Panc1 (cell line): Measurements from ENCODE around the gene COL23A1. TPM values are rescaled to one million over a fixed set of nuclear protein-coding genes. Genes with fewer than 3 reads are reported as not detected.

ENCODE experiments used
- ATAC-seq: fragments of 200-7000 bp; cut with Tn5 transposase; 2 replicates; pipeline ENCODE4 v1.9.1; 2020; ENCODE audit warnings: mild to moderate bottlenecking, moderate library complexity
- BruUV-seq: library from RNA; stranded (reverse); fragments of 400-500 nt; replicated peaks from 2 replicates; lab custom pipeline; 2021; lab: Mats Ljungman, UMichigan
- CTCF ChIA-PET: fragments of 300-600 bp; sonication (Branson Sonifier 250); formaldehyde crosslinking; loops from one replicate; lab custom pipeline; 2022; ENCODE audit warnings: antibody characterized with exemption; lab: Charles Lee
- POLR2A ChIA-PET: fragments of 300-600 bp; sonication (Branson Sonifier 250); formaldehyde crosslinking; loops from one replicate; lab custom pipeline; 2022; ENCODE audit warnings: antibody characterized with exemption; lab: Charles Lee
- DNase-seq: peaks from one replicate; pipeline ENCODE4 v3.0.0-alpha.2; 2010; ENCODE audit warnings: low read depth, low spot score
- H3K27ac ChIP-seq: 2 replicates; pipeline ENCODE4 v1.5.1; 2011; ENCODE audit warnings: mild to moderate bottlenecking, low read length, inconsistent platforms
- H3K27me3 ChIP-seq: fragments of 200-500 bp; sonication (Bioruptor generic); 2 replicates; pipeline ENCODE4 v1.6.0; 2014; ENCODE audit warnings: low read length, inconsistent platforms; ENCODE audit not compliant: control insufficient read depth, insufficient read depth
- H3K36me3 ChIP-seq: fragments of 200-500 bp; sonication (Bioruptor generic); 2 replicates; pipeline ENCODE4 v1.5.1; 2014; ENCODE audit warnings: inconsistent platforms, mild to moderate bottlenecking, low read length, moderate library complexity; ENCODE audit not compliant: control insufficient read depth, insufficient read depth
- H3K4me1 ChIP-seq: 2 replicates; pipeline ENCODE4 v1.5.1; 2011; ENCODE audit warnings: inconsistent platforms, mild to moderate bottlenecking, low read length, moderate library complexity; ENCODE audit not compliant: control insufficient read depth, insufficient read depth
- H3K4me3 ChIP-seq, 2 experiments: 2 replicates each; pipeline ENCODE4 v1.5.1; 2011 to 2012; ENCODE audit warnings: low read depth in 2 of 2, low read length in 2 of 2, mild to moderate bottlenecking in 2 of 2, inconsistent platforms in 1 of 2, moderate library complexity in 1 of 2
- H3K9me3 ChIP-seq: fragments of 200-500 bp; sonication (Bioruptor generic); 2 replicates; pipeline ENCODE4 v1.5.1; 2014; ENCODE audit warnings: low read depth, mild to moderate bottlenecking, inconsistent platforms, low read length, moderate library complexity; ENCODE audit not compliant: control insufficient read depth, insufficient read depth
- CTCF ChIP-seq: fragments of 450-650 bp; IDR thresholded peaks from 2 replicates; pipeline ENCODE4 v1.5.1; 2017; ENCODE audit warnings: mild to moderate bottlenecking
- POLR2AphosphoS5 ChIP-seq: IDR thresholded peaks from 2 replicates; pipeline ENCODE4 v1.6.1; 2012; ENCODE audit warnings: mild to moderate bottlenecking, low read depth, low read length, moderate library complexity
- SIN3A ChIP-seq: IDR thresholded peaks from 2 replicates; pipeline ENCODE4 v1.6.1; 2012; ENCODE audit warnings: low read depth, mild to moderate bottlenecking, low read length, moderate library complexity, borderline replicate concordance; ENCODE audit not compliant: insufficient read depth
- TCF7L2 ChIP-seq: IDR thresholded peaks from 2 replicates; pipeline ENCODE4 v1.6.1; 2011; ENCODE audit warnings: mild to moderate bottlenecking, low read depth, low read length, inconsistent platforms
- in situ Hi-C: cut with HindIII; loops from 2 replicates; pipeline ENCODE4 v1.10.0; 2016; ENCODE audit warnings: low sequenced_read_pairs, low pct_unique_long_range_greater_than_20kb
- intact Hi-C: fragments of 100-400 bp; cut with micrococcal nuclease; formaldehyde crosslinking; loops from one replicate; pipeline ENCODE4 v1.10.0; 2022; ENCODE audit not compliant: unreplicated experiment
- total RNA-seq: library from RNA; stranded (reverse); gene quantifications from one replicate; pipeline ENCODE4 v1.2.1, GENCODE V29; 2021; ENCODE audit not compliant: unreplicated experiment
- TF ChIP-seq, protein P1 (sequence below), 2 experiments: IDR thresholded peaks; 2 replicates each; pipeline ENCODE4 v1.6.1; 2011 to 2012; ENCODE audit warnings: low read depth in 2 of 2, control low read depth in 1 of 2, low read length in 1 of 2, mild to moderate bottlenecking in 1 of 2, moderate library complexity in 1 of 2; ENCODE audit not compliant: insufficient read depth in 1 of 2

COL23A1 gene
- total RNA-seq, 1 experiment from 2014 or later: 0.05 TPM

GRCh38 chr5:178502401-178503100, 87.6 kb downstream of the COL23A1 start:
- in situ Hi-C loops (no loop called here), intact Hi-C loops (no loop called here)
- Histone ChIP-seq H3K4me1 (no peaks in the 10 kb centered on the region), H3K36me3 (no peaks in the 10 kb centered on the region), H3K9me3 (no peaks in the 10 kb centered on the region; the same call in 1 of the 2 replicates), H3K4me3 (no peak overlapping the region), H3K27me3 (no peaks in the 10 kb centered on the region), H3K27ac (no peak overlapping the region)
- TF ChIP-seq POLR2AphosphoS5 (no peak), CTCF (no peak), SIN3A (no peak), TCF7L2 (no peak)
- TF ChIP-seq, protein P1, sequence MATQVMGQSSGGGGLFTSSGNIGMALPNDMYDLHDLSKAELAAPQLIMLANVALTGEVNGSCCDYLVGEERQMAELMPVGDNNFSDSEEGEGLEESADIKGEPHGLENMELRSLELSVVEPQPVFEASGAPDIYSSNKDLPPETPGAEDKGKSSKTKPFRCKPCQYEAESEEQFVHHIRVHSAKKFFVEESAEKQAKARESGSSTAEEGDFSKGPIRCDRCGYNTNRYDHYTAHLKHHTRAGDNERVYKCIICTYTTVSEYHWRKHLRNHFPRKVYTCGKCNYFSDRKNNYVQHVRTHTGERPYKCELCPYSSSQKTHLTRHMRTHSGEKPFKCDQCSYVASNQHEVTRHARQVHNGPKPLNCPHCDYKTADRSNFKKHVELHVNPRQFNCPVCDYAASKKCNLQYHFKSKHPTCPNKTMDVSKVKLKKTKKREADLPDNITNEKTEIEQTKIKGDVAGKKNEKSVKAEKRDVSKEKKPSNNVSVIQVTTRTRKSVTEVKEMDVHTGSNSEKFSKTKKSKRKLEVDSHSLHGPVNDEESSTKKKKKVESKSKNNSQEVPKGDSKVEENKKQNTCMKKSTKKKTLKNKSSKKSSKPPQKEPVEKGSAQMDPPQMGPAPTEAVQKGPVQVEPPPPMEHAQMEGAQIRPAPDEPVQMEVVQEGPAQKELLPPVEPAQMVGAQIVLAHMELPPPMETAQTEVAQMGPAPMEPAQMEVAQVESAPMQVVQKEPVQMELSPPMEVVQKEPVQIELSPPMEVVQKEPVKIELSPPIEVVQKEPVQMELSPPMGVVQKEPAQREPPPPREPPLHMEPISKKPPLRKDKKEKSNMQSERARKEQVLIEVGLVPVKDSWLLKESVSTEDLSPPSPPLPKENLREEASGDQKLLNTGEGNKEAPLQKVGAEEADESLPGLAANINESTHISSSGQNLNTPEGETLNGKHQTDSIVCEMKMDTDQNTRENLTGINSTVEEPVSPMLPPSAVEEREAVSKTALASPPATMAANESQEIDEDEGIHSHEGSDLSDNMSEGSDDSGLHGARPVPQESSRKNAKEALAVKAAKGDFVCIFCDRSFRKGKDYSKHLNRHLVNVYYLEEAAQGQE (IDR thresholded peaks at IDR 0.05; ENCODE audit: insufficient read depth in 1 of 2, low read depth in 2 of 2, low read length in 1 of 2): no peak
- CTCF ChIA-PET: no interaction called here
- BruUV-seq: no TSS peak
- DNase-seq: no peak
- POLR2A ChIA-PET: no interaction called here
- ATAC-seq: no peak

GRCh38 chr5:178499352-178499751, 90.8 kb downstream of the COL23A1 start:
- H3K4me3 ChIP-seq: no peak overlapping the region
- H3K36me3 ChIP-seq: no peaks in the 10 kb centered on the region
- no peak for ATAC-seq
- H3K27me3 ChIP-seq: peaks cover 7% of the 10 kb centered on the region
- in situ Hi-C loops: no loop called here
- H3K27ac ChIP-seq: no peak overlapping the region
- ChIA-PET POLR2A (no interaction called here), CTCF (no interaction called here)
- no peaks in the 10 kb centered on the region; the same call in 1 of the 2 replicates for H3K9me3 ChIP-seq
- no peak for TF ChIP-seq TCF7L2
- intact Hi-C loops: no loop called here
- no peak for DNase-seq
- H3K4me1 ChIP-seq: no peaks in the 10 kb centered on the region
- no TSS peak for BruUV-seq

DNA sequence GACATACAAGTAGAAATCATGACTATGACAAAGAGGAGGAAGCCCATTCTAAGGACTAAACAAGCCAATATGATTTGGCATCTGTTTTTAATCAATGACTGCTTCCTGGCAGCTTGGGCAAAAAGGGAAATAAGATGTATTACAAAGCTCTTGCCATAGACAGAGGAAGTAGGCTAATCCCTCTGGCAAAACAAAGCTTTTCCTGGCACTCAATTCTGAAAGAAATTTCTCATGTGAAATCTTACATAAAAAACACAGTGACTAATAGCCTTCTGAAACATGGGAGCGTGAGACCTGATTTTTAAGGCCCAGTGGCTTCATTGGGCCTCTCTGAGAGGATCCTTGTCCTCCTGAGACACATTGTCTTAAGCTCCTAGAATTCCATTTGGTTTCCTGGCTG, 93.6 kb downstream of the COL23A1 start:
- CTCF ChIA-PET: no interaction called here

More for the DNA sequence above, 93.6 kb downstream of the COL23A1 start:
- no peak for TF ChIP-seq TCF7L2
- TF ChIP-seq CTCF: no peak
- no peak for TF ChIP-seq SIN3A
- TF ChIP-seq, protein P1 (IDR thresholded peaks at IDR 0.05; ENCODE audit: insufficient read depth in 1 of 2, low read depth in 2 of 2, low read length in 1 of 2): no peak
- TF ChIP-seq POLR2AphosphoS5: no peak
- H3K36me3 ChIP-seq: no peaks in the 10 kb centered on the region
- H3K27ac ChIP-seq: no peak overlapping the region
- intact Hi-C loops (no loop called here), in situ Hi-C loops (no loop called here)
- no peak for ATAC-seq
- no TSS peak for BruUV-seq
- no peaks in the 10 kb centered on the region; the same call in 1 of the 2 replicates for H3K9me3 ChIP-seq
- no peaks in the 10 kb centered on the region for H3K4me1 ChIP-seq
- H3K27me3 ChIP-seq: peaks cover 7% of the 10 kb centered on the region
- POLR2A ChIA-PET: no interaction called here
- no peak for DNase-seq
- no peak overlapping the region for H3K4me3 ChIP-seq
